Thyroid gland (tissue), 4 donors: ENCODE measurements around the gene ATP1A4. TPM values are rescaled to one million over a fixed set of nuclear protein-coding genes. Genes with fewer than 3 reads are reported as not detected.

Source experiments
- DNase-seq, 2 donors: peaks; one replicate each; pipeline ENCODE4 v3.0.0-alpha.2; 2019
- H3K27ac ChIP-seq, 3 donors: fragments of 200-600 bp; sonication (generic); 1 replicate in 2 of 3; 2 replicates in 1 of 3; pipeline ENCODE4 v1.5.1; 2016 to 2019; ENCODE audit warnings: mild to moderate bottlenecking in 1 of 3, moderate library complexity in 1 of 3
- H3K27me3 ChIP-seq: fragments of 200-600 bp; sonication (generic); one replicate; pipeline ENCODE4 v1.5.1; 2019
- H3K36me3 ChIP-seq, 2 donors: fragments of 200-600 bp; sonication (generic); one replicate each; pipeline ENCODE4 v1.5.1; 2016 to 2019
- H3K4me1 ChIP-seq, 2 donors: fragments of 200-600 bp; sonication (generic); one replicate each; pipeline ENCODE4 v1.5.1; 2017 to 2019
- H3K4me3 ChIP-seq, 3 donors: fragments of 200-600 bp; sonication (generic); replicated peaks in 1 of 3; 1 replicate in 2 of 3; 2 replicates in 1 of 3; pipeline ENCODE4 v1.5.1; 2016; ENCODE audit warnings: mild to moderate bottlenecking in 1 of 3
- H3K9me3 ChIP-seq: fragments of 200-600 bp; sonication (generic); one replicate; pipeline ENCODE4 v1.5.1; 2017
- CTCF ChIP-seq, 6 experiments: fragments of 200-600 bp in 3 of 6; fragments of 450-650 bp in 3 of 6; sonication (generic) in 3 of 6; IDR thresholded peaks; one replicate each; pipeline ENCODE4 v1.5.1; 2016 to 2019; ENCODE audit warnings: antibody characterized with exemption in 6 of 6, mild to moderate bottlenecking in 2 of 6, inconsistent platforms in 1 of 6, moderate library complexity in 1 of 6
- POLR2A ChIP-seq, 2 donors: fragments of 450-650 bp; IDR thresholded peaks; one replicate each; pipeline ENCODE4 v1.6.1; 2017; ENCODE audit warnings: antibody characterized with exemption in 2 of 2, mild to moderate bottlenecking in 2 of 2, moderate library complexity in 1 of 2
- WGBS, 2 donors: methylation state at CpG; one replicate each; pipeline ENCODE4 v1.1.5; 2017; 5-methylcytosine and 5-hydroxymethylcytosine counted together
- intact Hi-C: fragments of 100-400 bp; cut with DNase I; formaldehyde crosslinking; loops from one replicate; pipeline ENCODE4 v1.15.1; 2023
- total RNA-seq, 4 donors: library from RNA; depleted of rRNA; stranded (reverse); fragments of >200 nt; gene quantifications; one replicate each; pipeline ENCODE4 v1.2.3, GENCODE V29; 2016

ATP1A4 gene
- total RNA-seq, 4 donors from 2014 or later: not detected

GRCh38 chr1:160127381-160127780 is 24.0 kb upstream of the ATP1A4 start:
- H3K9me3 ChIP-seq: no peaks in the 10 kb centered on the region
- peaks cover 0 to 13% of the 10 kb centered on the region in 2 donors for H3K4me1 ChIP-seq
- no peak overlapping the region for H3K4me3 ChIP-seq
- H3K36me3 ChIP-seq: no peaks in the 10 kb centered on the region
- no peak for DNase-seq
- H3K27me3 ChIP-seq: no peaks in the 10 kb centered on the region
- no peak overlapping the region for H3K27ac ChIP-seq
- intact Hi-C loops: no loop called here
- TF ChIP-seq CTCF (IDR thresholded peaks at IDR 0.05): no peak
- TF ChIP-seq POLR2A (IDR thresholded peaks at IDR 0.05): no peak
- WGBS, 2 donors: 95 to 98% methylated on average over 9 of the region's 9 CpGs

GRCh38 chr1:160127865-160128523 is 23.4 kb upstream of the ATP1A4 start:
- TF ChIP-seq CTCF (IDR thresholded peaks at IDR 0.05): no peak
- WGBS, 2 donors: 62 to 81% methylated on average over 7 of the region's 7 CpGs
- intact Hi-C loops: no loop called here
- no peaks in the 10 kb centered on the region for H3K36me3 ChIP-seq
- H3K27ac ChIP-seq: no peak overlapping the region
- H3K9me3 ChIP-seq: no peaks in the 10 kb centered on the region
- no peaks in the 10 kb centered on the region for H3K27me3 ChIP-seq
- H3K4me1 ChIP-seq: peaks cover 0 to 13% of the 10 kb centered on the region in 2 donors
- no peak overlapping the region for H3K4me3 ChIP-seq
- no peak for DNase-seq

GRCh38 chr1:160128636-160129035 is 22.8 kb upstream of the ATP1A4 start:
- TF ChIP-seq POLR2A (IDR thresholded peaks at IDR 0.05) (no peak), CTCF (IDR thresholded peaks at IDR 0.05) (no peak)
- Histone ChIP-seq H3K27ac (no peak overlapping the region), H3K36me3 (no peaks in the 10 kb centered on the region)

GRCh38 chr1:160129046-160129445 is 22.4 kb upstream of the ATP1A4 start:
- Histone ChIP-seq H3K4me1 (peaks cover 0 to 13% of the 10 kb centered on the region in 2 donors), H3K27ac (no peak overlapping the region), H3K27me3 (no peaks in the 10 kb centered on the region), H3K4me3 (no peak overlapping the region), H3K36me3 (no peaks in the 10 kb centered on the region), H3K9me3 (no peaks in the 10 kb centered on the region)
- TF ChIP-seq CTCF (IDR thresholded peaks at IDR 0.05): no peak
- no peak for TF ChIP-seq POLR2A (IDR thresholded peaks at IDR 0.05)
- intact Hi-C loops: no loop called here
- no peak for DNase-seq
- 93 to 94% methylated on average over 5 of the region's 5 CpGs for WGBS, 2 donors

More at GRCh38 chr1:160128636-160129035, 22.8 kb upstream of the ATP1A4 start:
- Histone ChIP-seq H3K9me3 (no peaks in the 10 kb centered on the region), H3K27me3 (no peaks in the 10 kb centered on the region), H3K4me1 (peaks cover 0 to 13% of the 10 kb centered on the region in 2 donors), H3K4me3 (no peak overlapping the region)
- DNase-seq: no peak
- intact Hi-C loops: no loop called here
- WGBS, 2 donors: 90 to 91% methylated on average over 18 of the region's 18 CpGs

GRCh38 chr1:160129558-160129957 is 21.8 kb upstream of the ATP1A4 start:
- H3K4me3 ChIP-seq: no peak overlapping the region
- H3K9me3 ChIP-seq: no peaks in the 10 kb centered on the region
- peaks cover 0 to 12% of the 10 kb centered on the region in 2 donors for H3K4me1 ChIP-seq
- H3K27me3 ChIP-seq: no peaks in the 10 kb centered on the region
- 85 to 88% methylated on average over 3 of the region's 3 CpGs for WGBS, 2 donors
- TF ChIP-seq POLR2A (IDR thresholded peaks at IDR 0.05) (no peak), CTCF (IDR thresholded peaks at IDR 0.05) (no peak)
- no peak overlapping the region for H3K27ac ChIP-seq
- H3K36me3 ChIP-seq: no peaks in the 10 kb centered on the region
- DNase-seq: no peak
- intact Hi-C loops: no loop called here
